Endothelial cell of umbilical vein (primary cell): Measurements from ENCODE around the gene BDP1.

Source experiments
- CTCF ChIP-seq, 2 donors: IDR thresholded peaks; 1 replicate in 1 of 2; 2 replicates in 1 of 2; pipeline ENCODE4 v1.5.1; 2011; ENCODE audit warnings: low read length in 2 of 2, mild to moderate bottlenecking in 2 of 2, moderate library complexity in 2 of 2, control low read depth in 1 of 2, inconsistent platforms in 1 of 2, low read depth in 1 of 2; ENCODE audit not compliant: insufficient read depth in 1 of 2; ENCODE audit errors: extremely low read depth in 1 of 2
- EZH2 ChIP-seq: IDR thresholded peaks from 2 replicates; pipeline ENCODE4 v1.6.1; 2012; ENCODE audit warnings: borderline replicate concordance, low read depth, mild to moderate bottlenecking, moderate library complexity, low read length, inconsistent platforms; ENCODE audit not compliant: severe bottlenecking
- FOS ChIP-seq: IDR thresholded peaks from 2 replicates; pipeline ENCODE4 v1.6.1; 2011; ENCODE audit warnings: mild to moderate bottlenecking, low read length, moderate library complexity, borderline replicate concordance; ENCODE audit not compliant: insufficient read depth
- GATA2 ChIP-seq: IDR thresholded peaks from 2 replicates; pipeline ENCODE4 v1.7.0; 2011; ENCODE audit warnings: low read depth, mild to moderate bottlenecking, moderate library complexity, mixed read lengths, low read length; ENCODE audit not compliant: insufficient read length, insufficient read depth
- JUN ChIP-seq: IDR thresholded peaks from 2 replicates; pipeline ENCODE4 v1.6.1; 2011; ENCODE audit warnings: borderline replicate concordance, low read depth; ENCODE audit not compliant: insufficient read length, insufficient read depth
- MAX ChIP-seq: IDR thresholded peaks from 2 replicates; pipeline ENCODE4 v1.6.1; 2011; ENCODE audit not compliant: insufficient read depth, insufficient read length
- MYC ChIP-seq: IDR thresholded peaks from one replicate; pipeline ENCODE4 v1.6.1; 2011; ENCODE audit warnings: mild to moderate bottlenecking, low read depth, low read length
- POLR2A ChIP-seq: IDR thresholded peaks from 2 replicates; pipeline ENCODE4 v1.6.1; 2012; ENCODE audit warnings: low read depth, mild to moderate bottlenecking, control low read depth, low read length
- POLR2AphosphoS5 ChIP-seq: IDR thresholded peaks from 2 replicates; pipeline ENCODE4 v1.6.1; 2012; ENCODE audit warnings: low read depth, mild to moderate bottlenecking, control low read depth, low read length, moderate library complexity; ENCODE audit not compliant: insufficient read depth

GRCh38 chr5:71533142-71533541 is 77.7 kb downstream of the BDP1 start:
- TF ChIP-seq POLR2AphosphoS5 (no peak), CTCF (IDR thresholded peaks at IDR 0.05; ENCODE audit: extremely low read depth in 1 of 2, insufficient read depth in 1 of 2, low read depth in 1 of 2, low read length in 2 of 2) (no peak), POLR2A (no peak), EZH2 (no peak), JUN (no peak), MAX (no peak), FOS (no peak), MYC (no peak), GATA2 (no peak)
